ENCODE results near the gene PCDHA1.

DNA sequence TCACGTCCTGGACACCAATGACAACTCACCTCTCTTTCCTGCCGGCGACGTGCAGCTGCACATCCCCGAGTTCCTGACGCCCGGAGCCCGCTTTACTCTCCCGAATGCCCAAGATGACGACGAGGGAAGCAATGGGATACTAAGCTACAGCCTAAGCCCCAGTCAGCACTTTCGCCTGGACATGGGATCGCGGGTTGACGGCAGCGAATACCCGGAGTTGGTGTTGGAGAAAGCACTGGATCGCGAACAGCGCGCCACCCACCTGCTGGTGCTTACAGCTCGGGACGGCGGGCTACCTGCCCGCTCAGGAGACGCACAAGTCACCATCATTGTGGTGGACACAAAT, 141.3 kb downstream of the PCDHA1 start:
- TF ChIP-seq, protein P1, sequence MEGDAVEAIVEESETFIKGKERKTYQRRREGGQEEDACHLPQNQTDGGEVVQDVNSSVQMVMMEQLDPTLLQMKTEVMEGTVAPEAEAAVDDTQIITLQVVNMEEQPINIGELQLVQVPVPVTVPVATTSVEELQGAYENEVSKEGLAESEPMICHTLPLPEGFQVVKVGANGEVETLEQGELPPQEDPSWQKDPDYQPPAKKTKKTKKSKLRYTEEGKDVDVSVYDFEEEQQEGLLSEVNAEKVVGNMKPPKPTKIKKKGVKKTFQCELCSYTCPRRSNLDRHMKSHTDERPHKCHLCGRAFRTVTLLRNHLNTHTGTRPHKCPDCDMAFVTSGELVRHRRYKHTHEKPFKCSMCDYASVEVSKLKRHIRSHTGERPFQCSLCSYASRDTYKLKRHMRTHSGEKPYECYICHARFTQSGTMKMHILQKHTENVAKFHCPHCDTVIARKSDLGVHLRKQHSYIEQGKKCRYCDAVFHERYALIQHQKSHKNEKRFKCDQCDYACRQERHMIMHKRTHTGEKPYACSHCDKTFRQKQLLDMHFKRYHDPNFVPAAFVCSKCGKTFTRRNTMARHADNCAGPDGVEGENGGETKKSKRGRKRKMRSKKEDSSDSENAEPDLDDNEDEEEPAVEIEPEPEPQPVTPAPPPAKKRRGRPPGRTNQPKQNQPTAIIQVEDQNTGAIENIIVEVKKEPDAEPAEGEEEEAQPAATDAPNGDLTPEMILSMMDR (IDR thresholded peaks at IDR 0.05; ENCODE audit: insufficient read depth, low read length) = no peak
- TF ChIP-seq, protein P2, sequence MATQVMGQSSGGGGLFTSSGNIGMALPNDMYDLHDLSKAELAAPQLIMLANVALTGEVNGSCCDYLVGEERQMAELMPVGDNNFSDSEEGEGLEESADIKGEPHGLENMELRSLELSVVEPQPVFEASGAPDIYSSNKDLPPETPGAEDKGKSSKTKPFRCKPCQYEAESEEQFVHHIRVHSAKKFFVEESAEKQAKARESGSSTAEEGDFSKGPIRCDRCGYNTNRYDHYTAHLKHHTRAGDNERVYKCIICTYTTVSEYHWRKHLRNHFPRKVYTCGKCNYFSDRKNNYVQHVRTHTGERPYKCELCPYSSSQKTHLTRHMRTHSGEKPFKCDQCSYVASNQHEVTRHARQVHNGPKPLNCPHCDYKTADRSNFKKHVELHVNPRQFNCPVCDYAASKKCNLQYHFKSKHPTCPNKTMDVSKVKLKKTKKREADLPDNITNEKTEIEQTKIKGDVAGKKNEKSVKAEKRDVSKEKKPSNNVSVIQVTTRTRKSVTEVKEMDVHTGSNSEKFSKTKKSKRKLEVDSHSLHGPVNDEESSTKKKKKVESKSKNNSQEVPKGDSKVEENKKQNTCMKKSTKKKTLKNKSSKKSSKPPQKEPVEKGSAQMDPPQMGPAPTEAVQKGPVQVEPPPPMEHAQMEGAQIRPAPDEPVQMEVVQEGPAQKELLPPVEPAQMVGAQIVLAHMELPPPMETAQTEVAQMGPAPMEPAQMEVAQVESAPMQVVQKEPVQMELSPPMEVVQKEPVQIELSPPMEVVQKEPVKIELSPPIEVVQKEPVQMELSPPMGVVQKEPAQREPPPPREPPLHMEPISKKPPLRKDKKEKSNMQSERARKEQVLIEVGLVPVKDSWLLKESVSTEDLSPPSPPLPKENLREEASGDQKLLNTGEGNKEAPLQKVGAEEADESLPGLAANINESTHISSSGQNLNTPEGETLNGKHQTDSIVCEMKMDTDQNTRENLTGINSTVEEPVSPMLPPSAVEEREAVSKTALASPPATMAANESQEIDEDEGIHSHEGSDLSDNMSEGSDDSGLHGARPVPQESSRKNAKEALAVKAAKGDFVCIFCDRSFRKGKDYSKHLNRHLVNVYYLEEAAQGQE (IDR thresholded peaks at IDR 0.05; ENCODE audit: insufficient replicate concordance, low read depth) = no peak
- TF ChIP-seq GABPA (IDR thresholded peaks at IDR 0.05; ENCODE audit: low read depth) (no peak), POLR2AphosphoS5 (IDR thresholded peaks at IDR 0.05; ENCODE audit: low read depth) (no peak)

Data from HL-60 (cell line).